Measurements from ENCODE around the gene B4GALT2.

The B4GALT2 gene

DNA sequence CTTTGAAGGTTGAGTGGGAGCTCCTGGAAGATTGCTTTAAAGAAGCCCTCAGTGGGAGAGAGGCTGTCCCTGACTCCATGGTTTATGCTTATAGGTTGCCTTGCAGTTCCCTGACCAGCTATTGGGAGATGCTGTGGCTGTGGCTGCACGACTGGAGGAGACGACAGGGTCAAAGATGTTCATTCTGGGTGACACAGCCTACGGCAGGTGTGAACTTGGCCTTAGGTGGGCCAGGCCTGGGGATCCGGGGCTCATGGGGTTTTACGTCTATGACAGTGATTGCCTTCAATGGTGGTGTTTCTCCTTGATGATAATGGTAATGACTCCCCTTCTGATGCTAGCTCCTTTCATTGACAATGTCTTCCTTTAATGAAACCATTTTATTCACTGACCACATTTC, 8.5 kb upstream of the B4GALT2 start:
- Histone ChIP-seq H3K27ac (ENCODE audit: low read depth in 2 of 2, low read length in 2 of 2) (no peak overlapping the region), H3K27me3 (ENCODE audit: control insufficient read depth in 2 of 2, insufficient read depth in 2 of 2, low read length in 2 of 2) (no peaks in the 10 kb centered on the region), H3K4me3 (ENCODE audit: low read length in 2 of 2) (peak overlapping the region; percentile 91 to 97), H3K9me3 (ENCODE audit: control insufficient read depth in 2 of 2, low read length in 2 of 2) (no peaks in the 10 kb centered on the region), H3K9ac (ENCODE audit: low read depth in 1 of 2, low read length in 2 of 2) (peak overlapping the region; percentile 60 to 67), H3K4me1 (ENCODE audit: control insufficient read depth in 2 of 2, insufficient read depth in 2 of 2, low read length in 2 of 2) (peaks cover 15 to 23% of the 10 kb centered on the region in 2 donors), H3K36me3 (ENCODE audit: control insufficient read depth in 2 of 2, insufficient read depth in 2 of 2, low read length in 2 of 2) (peaks cover 10 to 11% of the 10 kb centered on the region in 2 donors)

- Histone ChIP-seq H3K27me3 (ENCODE audit: control insufficient read depth in 2 of 2, insufficient read depth in 2 of 2, low read length in 2 of 2) (no peaks in the 10 kb centered on the region), H3K27ac (ENCODE audit: low read depth in 2 of 2, low read length in 2 of 2) (no peak overlapping the region), H3K4me1 (ENCODE audit: control insufficient read depth in 2 of 2, insufficient read depth in 2 of 2, low read length in 2 of 2) (peaks cover 19 to 27% of the 10 kb centered on the region in 2 donors), H3K9ac (ENCODE audit: low read depth in 1 of 2, low read length in 2 of 2) (no peak overlapping the region), H3K36me3 (ENCODE audit: control insufficient read depth in 2 of 2, insufficient read depth in 2 of 2, low read length in 2 of 2) (peaks cover 10 to 11% of the 10 kb centered on the region in 2 donors), H3K4me3 (ENCODE audit: low read length in 2 of 2) (peak overlapping the region in 1 of 2 donors; percentile 97), H3K9me3 (ENCODE audit: control insufficient read depth in 2 of 2, low read length in 2 of 2) (no peaks in the 10 kb centered on the region)
Measured at GRCh38 chr1:43970911-43971310, 8.1 kb upstream of the B4GALT2 start.

GRCh38 chr1:43971336-43971980, 7.6 kb upstream of the B4GALT2 start:
- no peak overlapping the region for H3K4me3 ChIP-seq (ENCODE audit: low read length in 2 of 2)
- peaks cover 12 to 13% of the 10 kb centered on the region in 2 donors for H3K36me3 ChIP-seq (ENCODE audit: control insufficient read depth in 2 of 2, insufficient read depth in 2 of 2, low read length in 2 of 2)
- no peak overlapping the region for H3K27ac ChIP-seq (ENCODE audit: low read depth in 2 of 2, low read length in 2 of 2)
- peaks cover 24 to 33% of the 10 kb centered on the region in 2 donors for H3K4me1 ChIP-seq (ENCODE audit: control insufficient read depth in 2 of 2, insufficient read depth in 2 of 2, low read length in 2 of 2)
- H3K9ac ChIP-seq (ENCODE audit: low read depth in 1 of 2, low read length in 2 of 2): no peak overlapping the region
- no peaks in the 10 kb centered on the region for H3K9me3 ChIP-seq (ENCODE audit: control insufficient read depth in 2 of 2, low read length in 2 of 2)
- H3K27me3 ChIP-seq (ENCODE audit: control insufficient read depth in 2 of 2, insufficient read depth in 2 of 2, low read length in 2 of 2): no peaks in the 10 kb centered on the region

DNA sequence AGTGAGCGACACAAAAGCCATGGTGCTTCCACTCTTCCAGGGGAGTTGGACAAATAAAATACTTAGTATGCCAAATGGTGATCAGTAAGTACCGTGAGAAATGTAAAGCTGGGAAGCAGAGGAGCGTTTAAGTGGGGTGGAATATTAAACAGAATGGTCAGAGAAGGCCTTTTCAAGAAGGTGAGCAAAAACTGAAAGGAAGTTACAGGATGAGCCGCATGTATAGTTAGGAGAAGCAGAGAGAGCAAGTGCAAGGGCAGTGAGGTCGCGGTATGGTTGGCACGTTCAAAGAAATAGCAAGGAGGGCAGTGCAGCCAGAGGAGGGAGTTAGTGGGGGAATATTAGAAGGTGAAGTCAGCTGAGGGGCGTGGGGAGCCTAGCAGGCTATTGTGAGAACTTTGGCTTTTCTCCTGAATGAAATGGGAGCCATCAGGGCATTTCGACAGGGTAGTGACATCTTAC, 5.0 kb upstream of the B4GALT2 start:
- peaks cover 46 to 53% of the 10 kb centered on the region in 2 donors for H3K4me1 ChIP-seq (ENCODE audit: control insufficient read depth in 2 of 2, insufficient read depth in 2 of 2, low read length in 2 of 2)
- H3K9ac ChIP-seq (ENCODE audit: low read depth in 1 of 2, low read length in 2 of 2): peak overlapping the region; percentile 77 to 98
- no peaks in the 10 kb centered on the region for H3K9me3 ChIP-seq (ENCODE audit: control insufficient read depth in 2 of 2, low read length in 2 of 2)

DNA sequence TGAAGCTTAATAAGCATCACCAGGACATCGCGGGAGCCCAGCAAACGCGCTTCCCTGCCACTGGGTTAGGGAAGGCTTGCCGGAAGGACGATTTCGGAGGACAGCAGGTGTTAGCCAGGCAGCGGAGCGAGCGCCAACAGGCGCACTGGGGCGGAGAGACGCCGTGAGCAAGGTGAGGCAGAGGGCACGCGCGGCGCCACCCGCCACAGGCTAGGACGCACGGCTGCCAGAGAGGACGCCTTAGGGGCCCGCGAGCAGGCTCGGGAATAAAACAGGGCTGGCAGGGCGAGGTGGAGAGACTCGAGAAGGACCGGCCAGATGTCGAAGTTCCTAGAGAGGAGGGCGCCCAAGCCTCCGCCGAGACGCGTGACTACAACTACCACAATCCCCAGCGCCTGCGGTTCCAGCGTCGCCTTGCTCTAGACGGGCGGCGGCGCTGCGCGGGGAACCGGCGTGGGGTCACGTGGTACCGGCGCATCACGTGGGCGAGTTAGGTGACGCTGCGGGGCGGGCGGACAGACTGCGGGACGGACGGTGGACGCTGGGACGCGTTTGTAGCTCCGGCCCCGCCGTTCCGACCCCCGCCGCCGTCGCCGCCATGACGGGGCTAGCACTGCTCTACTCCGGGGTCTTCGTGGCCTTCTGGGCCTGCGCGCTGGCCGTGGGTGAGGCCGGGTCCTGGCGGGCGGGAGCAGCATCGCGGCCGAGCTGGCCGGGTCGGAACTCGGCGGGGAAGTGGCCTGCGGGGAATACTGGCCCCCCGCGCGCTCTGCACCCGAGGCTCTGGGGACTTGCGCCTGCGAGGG, 4.4 kb upstream of the B4GALT2 start, which contains the start of gene ATP6V0B:
ATP6V0B (plus strand) TSS at position 518 of the 806 bp plus-strand sequence; CDS start at position 599, 81 bp downstream.
- H3K27me3 ChIP-seq (ENCODE audit: control insufficient read depth in 2 of 2, insufficient read depth in 2 of 2, low read length in 2 of 2): no peaks in the 10 kb centered on the region
- H3K36me3 ChIP-seq (ENCODE audit: control insufficient read depth in 2 of 2, insufficient read depth in 2 of 2, low read length in 2 of 2): peaks cover 24 to 28% of the 10 kb centered on the region in 2 donors
- H3K4me3 ChIP-seq (ENCODE audit: low read length in 2 of 2): peak within 1 kb of the TSS; percentile 89 to 92
- H3K4me1 ChIP-seq (ENCODE audit: control insufficient read depth in 2 of 2, insufficient read depth in 2 of 2, low read length in 2 of 2): peaks cover 46 to 54% of the 10 kb centered on the region in 2 donors
- H3K27ac ChIP-seq (ENCODE audit: low read depth in 2 of 2, low read length in 2 of 2): peak within 1 kb of the TSS; percentile 96 to 97
- peak within 1 kb of the TSS; percentile 87 to 98 for H3K9ac ChIP-seq (ENCODE audit: low read depth in 1 of 2, low read length in 2 of 2)
- H3K9me3 ChIP-seq (ENCODE audit: control insufficient read depth in 2 of 2, low read length in 2 of 2): no peaks in the 10 kb centered on the region

More for the DNA sequence above, 5.0 kb upstream of the B4GALT2 start:
- H3K4me3 ChIP-seq (ENCODE audit: low read length in 2 of 2): peak overlapping the region; percentile 89 to 92
- no peaks in the 10 kb centered on the region for H3K27me3 ChIP-seq (ENCODE audit: control insufficient read depth in 2 of 2, insufficient read depth in 2 of 2, low read length in 2 of 2)
- peak overlapping the region; percentile 96 to 97 for H3K27ac ChIP-seq (ENCODE audit: low read depth in 2 of 2, low read length in 2 of 2)
- H3K36me3 ChIP-seq (ENCODE audit: control insufficient read depth in 2 of 2, insufficient read depth in 2 of 2, low read length in 2 of 2): peaks cover 24 to 28% of the 10 kb centered on the region in 2 donors

DNA sequence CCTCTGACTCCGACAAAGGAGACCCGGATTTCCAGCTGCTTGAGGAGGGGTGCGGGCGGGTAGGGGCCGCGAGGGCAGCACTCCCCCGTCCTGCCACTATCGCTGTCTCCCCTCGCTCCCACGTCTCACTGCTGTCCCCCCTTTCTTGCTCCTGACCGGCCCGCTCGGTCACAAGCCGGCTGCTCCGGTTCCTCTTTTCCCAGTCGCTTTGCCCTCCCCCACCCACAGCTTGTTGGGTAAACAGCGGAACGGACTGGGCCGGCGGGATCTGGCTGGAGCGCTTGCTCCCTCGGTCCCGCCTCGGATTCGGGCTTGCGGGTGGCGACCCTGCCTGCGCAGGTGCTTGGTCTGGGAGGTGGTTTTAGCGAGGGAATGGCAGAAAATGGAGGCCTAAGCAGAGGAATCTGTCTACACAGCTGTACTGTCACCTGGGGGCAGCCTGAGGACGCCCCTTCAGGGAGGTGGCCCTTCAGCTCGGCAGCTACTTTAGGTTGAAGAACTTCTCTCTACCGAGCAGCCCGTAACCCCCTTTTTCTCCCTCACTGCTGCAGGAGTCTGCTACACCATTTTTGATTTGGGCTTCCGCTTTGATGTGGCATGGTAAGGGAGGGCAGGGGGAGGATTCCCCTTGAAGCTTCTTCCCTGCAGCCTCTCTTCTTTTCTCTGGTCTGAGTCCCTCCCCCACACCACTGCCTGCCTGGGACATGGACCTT, 3.6 kb upstream of the B4GALT2 start:
- Histone ChIP-seq H3K4me1 (ENCODE audit: control insufficient read depth in 2 of 2, insufficient read depth in 2 of 2, low read length in 2 of 2) (peaks cover 50 to 58% of the 10 kb centered on the region in 2 donors), H3K4me3 (ENCODE audit: low read length in 2 of 2) (peak overlapping the region; percentile 89 to 92)

GRCh38 chr1:43976045-43976444, 3.0 kb upstream of the B4GALT2 start:
- peaks cover 51 to 58% of the 10 kb centered on the region in 2 donors for H3K4me1 ChIP-seq (ENCODE audit: control insufficient read depth in 2 of 2, insufficient read depth in 2 of 2, low read length in 2 of 2)
- H3K27ac ChIP-seq (ENCODE audit: low read depth in 2 of 2, low read length in 2 of 2): peak overlapping the region in 1 of 2 donors; percentile 97

More for the DNA sequence above, 3.6 kb upstream of the B4GALT2 start:
- Histone ChIP-seq H3K9ac (ENCODE audit: low read depth in 1 of 2, low read length in 2 of 2) (peak overlapping the region; percentile 87 to 98), H3K27me3 (ENCODE audit: control insufficient read depth in 2 of 2, insufficient read depth in 2 of 2, low read length in 2 of 2) (no peaks in the 10 kb centered on the region), H3K36me3 (ENCODE audit: control insufficient read depth in 2 of 2, insufficient read depth in 2 of 2, low read length in 2 of 2) (peaks cover 24 to 28% of the 10 kb centered on the region in 2 donors), H3K9me3 (ENCODE audit: control insufficient read depth in 2 of 2, low read length in 2 of 2) (no peaks in the 10 kb centered on the region), H3K27ac (ENCODE audit: low read depth in 2 of 2, low read length in 2 of 2) (peak overlapping the region; percentile 96 to 97)

DNA sequence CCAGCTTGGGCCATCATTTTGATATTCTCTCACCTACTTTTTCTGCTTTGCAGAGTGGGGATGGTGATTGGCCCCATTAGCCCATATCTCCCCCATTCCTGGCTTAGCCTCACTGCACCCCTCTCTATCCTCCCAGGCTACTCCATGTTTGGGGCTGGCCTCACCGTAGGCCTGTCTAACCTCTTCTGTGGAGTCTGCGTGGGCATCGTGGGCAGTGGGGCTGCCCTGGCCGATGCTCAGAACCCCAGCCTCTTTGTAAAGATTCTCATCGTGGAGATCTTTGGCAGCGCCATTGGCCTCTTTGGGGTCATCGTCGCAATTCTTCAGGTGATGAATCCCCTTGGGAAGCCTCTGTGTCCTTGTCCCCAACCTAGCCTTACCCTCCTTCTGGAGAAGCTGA, 2.1 kb upstream of the B4GALT2 start:
- H3K36me3 ChIP-seq (ENCODE audit: control insufficient read depth in 2 of 2, insufficient read depth in 2 of 2, low read length in 2 of 2): peaks cover 25 to 28% of the 10 kb centered on the region in 2 donors
- H3K27me3 ChIP-seq (ENCODE audit: control insufficient read depth in 2 of 2, insufficient read depth in 2 of 2, low read length in 2 of 2): no peaks in the 10 kb centered on the region
- H3K9me3 ChIP-seq (ENCODE audit: control insufficient read depth in 2 of 2, low read length in 2 of 2): no peaks in the 10 kb centered on the region
- H3K9ac ChIP-seq (ENCODE audit: low read depth in 1 of 2, low read length in 2 of 2): no peak overlapping the region
- H3K27ac ChIP-seq (ENCODE audit: low read depth in 2 of 2, low read length in 2 of 2): no peak overlapping the region
- peaks cover 56 to 60% of the 10 kb centered on the region in 2 donors for H3K4me1 ChIP-seq (ENCODE audit: control insufficient read depth in 2 of 2, insufficient read depth in 2 of 2, low read length in 2 of 2)
- no peak overlapping the region for H3K4me3 ChIP-seq (ENCODE audit: low read length in 2 of 2)

More at GRCh38 chr1:43976045-43976444, 3.0 kb upstream of the B4GALT2 start:
- Histone ChIP-seq H3K9me3 (ENCODE audit: control insufficient read depth in 2 of 2, low read length in 2 of 2) (no peaks in the 10 kb centered on the region), H3K36me3 (ENCODE audit: control insufficient read depth in 2 of 2, insufficient read depth in 2 of 2, low read length in 2 of 2) (peaks cover 24 to 28% of the 10 kb centered on the region in 2 donors), H3K27me3 (ENCODE audit: control insufficient read depth in 2 of 2, insufficient read depth in 2 of 2, low read length in 2 of 2) (no peaks in the 10 kb centered on the region), H3K4me3 (ENCODE audit: low read length in 2 of 2) (peak overlapping the region; percentile 89 to 92), H3K9ac (ENCODE audit: low read depth in 1 of 2, low read length in 2 of 2) (peak overlapping the region; percentile 87 to 98)

DNA sequence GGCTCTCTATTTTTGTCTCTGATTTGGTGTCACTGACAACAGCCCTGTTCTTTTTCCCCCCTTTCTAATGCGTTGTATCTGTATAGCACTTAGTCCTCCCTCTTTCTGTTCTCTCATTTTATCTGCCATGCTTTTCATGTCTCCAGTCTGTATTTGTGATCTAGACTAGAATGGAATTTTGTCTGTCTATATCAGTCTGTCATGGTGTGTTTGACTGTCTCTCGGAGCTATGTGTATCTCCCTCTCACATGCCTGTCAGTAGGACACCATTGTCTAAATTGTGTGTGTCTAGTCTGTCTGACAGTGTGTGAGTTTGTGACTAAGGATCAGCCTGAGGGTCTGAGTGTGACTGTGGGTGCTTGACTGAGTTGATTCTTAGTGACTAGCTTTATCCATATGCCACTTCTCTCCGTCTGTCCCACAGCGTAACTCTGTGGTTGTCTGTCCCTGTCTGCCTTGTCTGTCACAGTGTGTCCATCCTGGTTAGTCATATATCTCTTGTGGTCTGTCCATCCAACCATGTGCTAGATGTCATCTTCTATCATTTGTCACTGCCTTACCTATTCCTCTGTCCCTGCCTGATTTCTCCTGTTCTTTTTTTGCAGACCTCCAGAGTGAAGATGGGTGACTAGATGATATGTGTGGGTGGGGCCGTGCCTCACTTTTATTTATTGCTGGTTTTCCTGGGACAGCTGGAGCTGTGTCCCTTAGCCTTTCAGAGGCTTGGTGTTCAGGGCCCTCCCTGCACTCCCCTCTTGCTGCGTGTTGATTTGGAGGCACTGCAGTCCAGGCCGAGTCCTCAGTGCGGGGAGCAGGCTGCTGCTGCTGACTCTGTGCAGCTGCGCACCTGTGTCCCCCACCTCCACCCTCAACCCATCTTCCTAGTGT, 1.4 kb upstream of the B4GALT2 start:
- no peak overlapping the region for H3K27ac ChIP-seq (ENCODE audit: low read depth in 2 of 2, low read length in 2 of 2)

More for the DNA sequence above, 1.4 kb upstream of the B4GALT2 start:
- no peaks in the 10 kb centered on the region for H3K9me3 ChIP-seq (ENCODE audit: control insufficient read depth in 2 of 2, low read length in 2 of 2)
- H3K36me3 ChIP-seq (ENCODE audit: control insufficient read depth in 2 of 2, insufficient read depth in 2 of 2, low read length in 2 of 2): peaks cover 22 to 23% of the 10 kb centered on the region in 2 donors
- H3K9ac ChIP-seq (ENCODE audit: low read depth in 1 of 2, low read length in 2 of 2): no peak overlapping the region
- H3K4me1 ChIP-seq (ENCODE audit: control insufficient read depth in 2 of 2, insufficient read depth in 2 of 2, low read length in 2 of 2): peaks cover 56 to 60% of the 10 kb centered on the region in 2 donors
- no peak overlapping the region for H3K4me3 ChIP-seq (ENCODE audit: low read length in 2 of 2)
- H3K27me3 ChIP-seq (ENCODE audit: control insufficient read depth in 2 of 2, insufficient read depth in 2 of 2, low read length in 2 of 2): no peaks in the 10 kb centered on the region
